ENCODE data around the gene PRKAB1.

DNA sequence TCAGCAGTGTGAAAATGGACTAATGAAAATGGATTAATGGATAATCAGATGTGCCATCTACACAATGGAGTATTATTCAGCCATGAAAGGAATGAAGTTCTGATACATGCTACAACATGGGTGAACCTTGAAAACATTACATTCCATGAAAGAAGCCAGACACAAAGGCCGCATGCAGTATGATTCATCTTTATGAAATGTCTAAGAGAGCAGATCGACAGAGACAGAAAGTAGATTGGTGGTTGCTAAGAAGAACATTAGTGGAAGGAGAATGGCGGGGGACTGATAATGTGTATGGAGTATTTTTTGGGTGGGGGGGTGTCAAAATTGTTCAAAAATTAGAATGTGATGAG lies 47.3 kb downstream of the PRKAB1 start:
- TF ChIP-seq CTCF (IDR thresholded peaks at IDR 0.05) (no peak), POLR2A (IDR thresholded peaks at IDR 0.05) (no peak)

All from adrenal gland (tissue), 5 donors.